GM21360 (cell line): Measurements from ENCODE around the gene SLC26A1.
A peak's percentile ranks its signal among the peaks of the same experiment; 100 is the strongest.

Source experiments
- ATAC-seq: cut with Tn5 transposase; IDR thresholded peaks from one replicate; pipeline ENCODE4 v1.9.1; 2021; ENCODE audit warnings: mild to moderate bottlenecking, moderate library complexity; ENCODE audit not compliant: unreplicated experiment

SLC26A1 gene

DNA sequence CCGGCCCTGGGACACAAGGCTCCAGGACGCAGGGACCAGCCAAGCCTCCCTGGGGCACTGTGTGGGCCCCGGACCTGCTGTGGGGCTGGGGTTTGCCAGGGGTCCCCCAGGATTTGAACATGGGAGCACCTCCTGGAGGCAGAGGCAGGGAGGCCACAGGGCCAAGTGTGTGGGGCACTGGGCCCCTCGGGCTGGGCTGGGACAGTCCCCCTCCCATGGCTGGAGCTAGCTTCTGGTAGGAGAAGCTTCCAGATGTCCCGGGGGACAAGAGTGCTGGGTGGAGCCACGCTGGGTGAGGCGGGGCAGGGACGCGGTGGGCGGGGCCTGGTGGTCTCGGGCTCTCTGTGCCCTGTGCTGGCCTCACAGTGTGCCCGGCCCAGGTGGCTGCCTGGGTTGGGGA is 36.8 kb upstream of the SLC26A1 start:
- no peak for ATAC-seq

GRCh38 chr4:1029529-1029928 is 36.3 kb upstream of the SLC26A1 start:
- ATAC-seq: no peak

- ATAC-seq: no peak
These were observed 35.5 kb upstream of the SLC26A1 start for GRCh38 chr4:1028574-1029220.

DNA sequence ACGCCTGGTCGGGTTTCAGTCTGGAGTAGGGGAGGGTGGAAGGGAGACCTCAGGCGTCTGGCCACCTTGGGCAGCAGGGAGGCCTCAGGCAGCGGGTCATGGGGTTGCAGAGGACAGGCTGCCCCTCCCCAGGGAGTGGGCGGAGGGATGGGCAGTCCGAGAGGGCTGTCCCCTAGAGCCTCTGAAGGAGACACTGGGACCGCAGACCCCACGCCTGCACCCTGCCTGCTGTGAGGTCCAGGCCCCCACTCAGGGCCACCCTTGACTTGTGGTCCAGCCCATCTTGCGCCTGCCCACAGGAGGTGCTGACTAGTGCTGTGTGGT is 34.7 kb upstream of the SLC26A1 start:
- ATAC-seq: no peak

DNA sequence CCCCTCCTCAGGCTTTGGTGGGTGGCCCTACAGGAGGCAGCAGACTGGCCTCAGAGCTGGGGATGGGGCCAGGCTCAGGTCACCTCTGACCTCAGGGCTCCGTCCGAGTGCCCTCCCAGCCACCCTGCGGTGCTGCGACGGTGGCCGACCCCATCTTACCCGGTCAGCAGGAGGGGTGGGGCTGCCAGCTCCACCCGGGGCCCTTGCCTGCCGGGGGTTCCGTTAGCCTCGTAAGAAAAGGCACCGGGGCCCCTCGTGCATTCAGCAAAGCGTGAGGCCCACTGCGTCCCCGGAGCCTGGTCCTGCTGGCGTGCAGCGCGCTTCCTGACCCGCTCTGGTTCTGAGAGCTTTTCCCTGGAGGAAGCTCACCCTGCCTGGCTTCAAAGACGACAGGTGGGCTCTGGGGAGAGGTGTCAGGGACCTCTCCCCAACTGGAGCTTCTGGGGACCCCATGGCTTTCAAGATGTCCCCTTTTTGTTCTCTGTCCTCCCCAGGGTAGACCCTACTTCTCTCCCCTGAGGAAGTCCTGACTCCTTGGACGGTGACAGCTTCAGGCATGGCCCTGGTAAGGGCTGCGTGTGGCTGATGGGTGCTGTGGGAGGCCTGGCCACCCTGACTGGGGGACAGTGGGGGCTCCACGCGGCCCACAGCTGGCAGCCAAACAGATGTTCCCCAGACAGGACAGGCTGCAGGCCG is 34.2 kb upstream of the SLC26A1 start:
- no peak for ATAC-seq

DNA sequence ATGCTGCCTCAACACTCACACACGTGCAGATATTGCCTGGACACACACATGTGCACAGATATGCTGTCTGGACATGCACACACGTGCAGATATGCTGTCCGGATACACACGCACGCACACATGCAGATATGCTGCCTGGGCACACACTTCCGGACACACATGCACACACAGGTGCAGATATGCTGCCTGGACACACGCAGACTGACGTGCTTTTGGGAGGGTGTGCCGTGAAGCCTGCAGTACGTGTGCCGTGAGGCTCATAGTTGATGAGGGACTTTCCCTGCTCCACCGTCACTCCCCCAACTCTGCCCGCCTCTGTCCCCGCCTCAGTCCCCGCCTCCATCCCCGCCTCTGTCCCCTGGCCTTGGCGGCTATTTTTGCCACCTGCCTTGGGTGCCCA is 32.9 kb upstream of the SLC26A1 start:
- peak; percentile 69 for ATAC-seq

DNA sequence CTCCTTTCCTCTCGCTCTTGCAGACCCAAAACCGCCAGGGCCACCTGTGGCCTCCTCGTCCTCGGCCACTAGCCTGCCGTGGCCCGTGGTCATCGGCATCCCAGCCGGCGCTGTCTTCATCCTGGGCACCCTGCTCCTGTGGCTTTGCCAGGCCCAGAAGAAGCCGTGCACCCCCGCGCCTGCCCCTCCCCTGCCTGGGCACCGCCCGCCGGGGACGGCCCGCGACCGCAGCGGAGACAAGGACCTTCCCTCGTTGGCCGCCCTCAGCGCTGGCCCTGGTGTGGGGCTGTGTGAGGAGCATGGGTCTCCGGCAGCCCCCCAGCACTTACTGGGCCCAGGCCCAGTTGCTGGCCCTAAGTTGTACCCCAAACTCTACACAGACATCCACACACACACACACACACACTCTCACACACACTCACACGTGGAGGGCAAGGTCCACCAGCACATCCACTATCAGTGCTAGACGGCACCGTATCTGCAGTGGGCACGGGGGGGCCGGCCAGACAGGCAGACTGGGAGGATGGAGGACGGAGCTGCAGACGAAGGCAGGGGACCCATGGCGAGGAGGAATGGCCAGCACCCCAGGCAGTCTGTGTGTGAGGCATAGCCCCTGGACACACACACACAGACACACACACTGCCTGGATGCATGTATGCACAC is 31.8 kb upstream of the SLC26A1 start:
- ATAC-seq: no peak

GRCh38 chr4:1023895-1024740 is 30.9 kb upstream of the SLC26A1 start:
- no peak for ATAC-seq

DNA sequence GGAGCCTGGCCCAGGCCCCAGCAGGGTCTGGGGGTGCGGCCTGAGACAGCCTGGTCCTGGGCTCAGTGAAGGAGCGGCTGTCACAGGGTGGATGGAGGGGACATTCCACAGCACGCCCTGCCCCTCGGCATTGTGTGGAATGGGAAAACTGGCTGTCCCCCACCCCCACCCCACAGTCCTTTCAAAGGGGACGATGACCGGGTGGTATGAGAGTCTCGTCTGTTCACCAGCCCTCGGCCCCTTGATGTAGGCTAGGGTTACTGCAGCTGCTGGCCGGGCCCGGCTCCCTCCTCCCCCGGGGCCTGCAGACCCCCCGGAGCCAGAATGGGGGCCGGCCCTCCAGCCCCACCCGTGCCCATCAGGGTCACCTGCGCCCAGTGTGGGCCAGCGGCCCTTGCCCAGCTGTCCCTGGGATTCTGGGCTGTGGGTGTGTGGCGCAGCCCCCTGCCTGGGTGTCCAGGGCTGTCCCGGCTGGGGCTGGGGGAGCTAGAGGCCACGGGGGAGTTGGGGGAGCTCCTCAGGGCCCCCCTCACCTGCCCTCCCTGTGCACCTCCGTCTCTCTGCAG is 30.0 kb upstream of the SLC26A1 start:
- ATAC-seq: no peak

DNA sequence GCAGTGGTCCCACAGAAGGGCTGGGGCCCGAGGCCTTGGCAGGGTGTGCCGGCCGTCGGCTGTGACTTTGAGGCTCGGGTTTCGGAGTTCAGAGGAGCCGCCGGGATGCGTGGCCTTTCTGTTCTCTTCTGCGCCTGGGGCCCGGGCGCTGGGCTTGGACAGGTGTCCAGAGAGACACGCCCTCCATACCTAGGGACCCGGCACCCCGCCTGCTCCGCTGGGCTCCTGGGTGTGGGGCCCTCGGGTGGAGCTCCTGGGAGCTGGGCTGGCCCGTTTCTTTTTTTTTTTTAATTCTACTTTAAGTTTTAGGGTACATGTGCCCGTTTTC is 29.5 kb upstream of the SLC26A1 start:
- no peak for ATAC-seq

- no peak for ATAC-seq
These were observed 29.0 kb upstream of the SLC26A1 start for GRCh38 chr4:1022051-1022738.

DNA sequence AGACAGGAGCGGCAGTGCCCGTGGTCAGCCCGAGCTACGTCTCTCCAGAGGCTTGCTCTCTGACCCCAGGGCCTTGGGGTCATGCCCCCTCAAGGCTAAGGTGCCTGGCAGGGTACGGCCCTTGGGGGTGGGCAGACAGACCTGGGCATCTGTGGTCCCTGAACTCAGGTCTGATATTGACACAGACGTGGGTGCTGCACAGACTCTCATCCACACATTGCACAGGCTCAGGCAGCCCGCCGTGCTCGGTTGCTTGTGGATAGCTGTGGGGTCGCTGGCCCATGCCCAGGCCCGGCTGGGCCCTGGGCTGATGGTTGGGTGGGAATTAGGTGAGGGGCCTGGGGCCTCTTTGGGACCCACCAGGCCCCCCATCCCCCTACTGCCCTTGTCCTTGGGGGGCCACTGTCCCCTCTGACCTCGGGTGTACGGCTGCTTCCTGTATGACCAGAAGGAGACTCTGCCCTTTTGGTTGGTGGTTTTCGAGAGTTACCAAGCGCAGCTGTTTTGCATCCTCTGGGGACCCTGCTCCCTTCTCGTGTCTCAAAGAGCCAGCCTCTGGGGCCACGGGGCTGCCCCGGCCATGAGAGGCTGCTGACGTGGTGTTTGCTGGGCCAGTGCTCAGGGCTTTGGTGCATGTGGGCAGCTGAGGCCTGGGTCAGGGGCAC is 28.3 kb upstream of the SLC26A1 start:
- peak; percentile 50 for ATAC-seq

DNA sequence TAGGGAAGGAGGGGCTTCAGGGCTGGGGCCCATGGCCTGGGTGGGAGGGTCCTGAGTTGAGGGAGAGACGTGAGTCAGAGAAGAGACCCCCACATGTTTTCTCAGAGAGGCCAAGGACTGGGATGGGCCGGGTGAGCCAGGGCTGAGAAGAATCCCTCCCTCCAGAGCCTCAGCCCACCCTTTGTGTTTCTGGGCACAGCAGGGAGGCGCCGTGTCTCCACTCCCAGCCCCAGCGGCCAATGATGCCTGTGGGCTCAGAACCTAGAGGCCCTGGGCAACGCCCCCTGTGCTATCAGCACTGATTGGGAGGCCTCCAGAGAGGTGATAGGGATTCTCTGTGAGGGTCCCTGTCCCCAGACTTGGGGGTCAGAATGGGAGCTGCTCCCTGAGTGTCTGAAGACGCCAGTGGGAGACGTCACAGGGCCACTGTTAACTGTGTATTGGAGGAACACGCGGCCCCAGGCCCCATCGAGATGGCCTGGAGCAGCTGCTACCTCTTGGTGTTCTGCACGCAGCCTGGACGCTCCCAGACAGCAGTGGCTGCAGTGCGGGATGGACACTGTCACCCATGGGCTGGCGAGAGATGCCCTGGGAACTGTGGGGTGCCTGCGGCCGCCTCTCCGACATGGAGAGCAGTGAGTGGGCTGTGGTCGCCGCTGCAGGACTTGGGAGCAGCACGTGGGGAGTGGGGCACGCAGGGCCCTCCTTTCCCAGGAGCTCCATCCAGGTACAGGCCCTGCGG is 26.7 kb upstream of the SLC26A1 start:
- ATAC-seq: no peak

DNA sequence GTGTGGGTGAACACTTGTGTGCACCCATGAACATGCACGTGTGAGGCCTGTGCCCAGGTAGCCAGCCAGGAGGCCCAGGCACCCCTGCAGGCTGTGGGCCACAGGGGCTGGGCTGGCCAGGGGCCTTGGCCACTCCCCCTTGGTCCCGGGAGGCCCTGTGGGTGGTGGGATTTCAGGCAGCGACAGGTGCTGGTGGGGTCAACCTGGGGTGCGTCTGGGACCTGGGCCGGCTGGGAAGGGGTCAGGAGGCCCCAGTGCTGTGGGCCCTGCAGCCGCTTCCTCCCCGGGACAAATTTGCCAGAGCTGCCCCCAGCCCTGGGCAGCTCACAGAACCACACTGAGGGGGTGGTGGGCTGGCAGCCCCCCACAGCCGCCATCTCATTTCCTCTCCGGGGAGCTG is 26.1 kb upstream of the SLC26A1 start:
- ATAC-seq: no peak

DNA sequence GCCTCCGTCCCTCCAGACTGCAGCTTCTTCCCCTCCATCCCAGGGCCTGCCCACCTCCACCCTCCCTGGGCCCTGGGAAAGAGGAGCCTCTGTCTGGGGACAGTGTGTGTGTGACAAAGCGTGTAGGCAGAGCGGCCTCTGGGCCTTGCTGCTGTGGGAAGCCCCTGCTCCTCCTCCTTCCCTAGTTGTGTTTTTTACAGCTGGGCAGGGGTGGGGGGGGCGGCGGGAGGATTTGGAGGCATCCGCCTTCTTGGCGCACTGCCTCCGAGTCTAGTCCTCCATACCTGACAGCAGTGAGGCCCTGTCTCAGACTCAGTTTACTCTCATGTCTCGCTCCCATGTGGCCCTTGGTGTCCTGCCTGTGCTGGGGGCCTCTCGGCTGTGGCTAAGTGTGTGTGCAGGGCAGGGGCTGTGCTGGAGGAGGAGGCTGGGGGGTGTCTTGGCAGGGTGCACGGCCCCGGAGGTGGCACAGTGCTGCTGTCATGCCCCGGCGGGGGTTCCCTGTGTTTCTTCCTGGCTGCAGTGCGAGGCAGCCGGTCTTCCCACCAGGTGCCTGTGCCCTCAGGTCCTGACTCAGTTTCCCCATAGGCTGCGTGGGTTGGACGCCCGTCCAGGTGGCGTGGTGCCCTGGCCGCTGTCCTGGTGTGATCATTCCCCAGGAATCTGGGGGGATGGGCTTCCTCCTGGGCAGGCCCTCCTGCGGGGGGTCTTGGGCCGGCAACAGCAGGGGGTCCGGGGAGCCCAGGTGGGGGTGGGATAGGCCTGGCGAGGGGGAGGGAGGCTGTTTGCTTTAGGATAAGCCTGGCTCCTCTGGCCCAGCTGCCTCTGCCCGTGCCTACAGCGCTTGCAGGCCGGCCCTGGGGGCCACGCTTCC is 25.2 kb upstream of the SLC26A1 start:
- ATAC-seq: no peak

- no peak for ATAC-seq
These were observed 24.5 kb upstream of the SLC26A1 start for GRCh38 chr4:1017706-1018105.

DNA sequence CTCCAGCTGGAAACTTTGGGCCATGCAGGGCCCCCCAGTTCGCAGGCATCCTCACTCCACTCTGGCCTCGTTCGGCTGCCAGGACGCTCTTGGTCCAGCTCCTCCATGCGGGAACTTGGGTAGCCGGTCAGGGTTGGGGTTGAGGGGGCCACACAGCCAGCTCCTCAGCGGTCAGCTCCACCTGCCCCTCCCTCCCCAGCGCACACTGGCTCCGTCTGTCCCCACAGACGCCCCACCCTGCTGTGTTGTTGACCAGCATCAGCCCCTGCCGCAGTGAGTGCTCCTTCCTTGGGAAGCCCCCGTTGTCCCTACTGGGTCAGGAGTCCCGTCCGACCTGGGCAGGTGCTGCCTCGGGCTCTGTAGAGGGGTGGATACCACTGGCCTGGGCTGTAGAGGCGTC is 24.0 kb upstream of the SLC26A1 start:
- no peak for ATAC-seq

GRCh38 chr4:1015746-1016145 is 22.5 kb upstream of the SLC26A1 start:
- no peak for ATAC-seq

GRCh38 chr4:1015179-1015578 is 22.0 kb upstream of the SLC26A1 start:
- ATAC-seq: no peak
